NCI-H2227 (cell line): ENCODE data around the gene PTPN22.
"Not testable (repeated sequence)": the region's sequence is repeated elsewhere in the genome, so short reads cannot be mapped to it uniquely, and the experiment has no call there.

ENCODE experiments used
- DNase-seq: peaks from one replicate; lab custom pipeline; 2025; ENCODE audit not compliant: unreplicated experiment; lab: John Stamatoyannopoulos, UW

The PTPN22 gene

GRCh38 chr1:113854234-113854633 lies 17.3 kb downstream of the PTPN22 start:
- no peak for DNase-seq

GRCh38 chr1:113852694-113853093 lies 18.8 kb downstream of the PTPN22 start:
- DNase-seq, result not testable (repeated sequence)

GRCh38 chr1:113850127-113850796 lies 21.2 kb downstream of the PTPN22 start:
- no peak for DNase-seq

- no peak for DNase-seq
Measured at GRCh38 chr1:113849072-113849471, 22.4 kb downstream of the PTPN22 start.

- no peak for DNase-seq
Measured at GRCh38 chr1:113846391-113847035, 25.0 kb downstream of the PTPN22 start.

- no peak for DNase-seq
Measured at GRCh38 chr1:113836534-113836933, 35.0 kb downstream of the PTPN22 start.

- DNase-seq, result peak; percentile 60
Measured at GRCh38 chr1:113835686-113836290, 35.7 kb downstream of the PTPN22 start.

GRCh38 chr1:113834716-113835115 lies 36.8 kb downstream of the PTPN22 start:
- DNase-seq, result no peak

GRCh38 chr1:113830039-113830438 lies 41.5 kb downstream of the PTPN22 start:
- DNase-seq, result no peak

GRCh38 chr1:113821916-113822315 lies 49.6 kb downstream of the PTPN22 start:
- DNase-seq, result no peak

GRCh38 chr1:113818578-113818977 lies 52.9 kb downstream of the PTPN22 start:
- no peak for DNase-seq

- DNase-seq, result peak; percentile 41
Measured at GRCh38 chr1:113813218-113813617, 58.3 kb downstream of the PTPN22 start.

- peak; percentile 77 for DNase-seq
Measured at GRCh38 chr1:113812661-113813135, 58.8 kb downstream of the PTPN22 start.

- peak; percentile 100 for DNase-seq
Measured at GRCh38 chr1:113811888-113812660, 59.4 kb downstream of the PTPN22 start, which contains the start of gene RSBN1. Gene RSBN1 (minus strand): TSS chr1:113812476. CDS start chr1:113812412, 64 bp downstream.

GRCh38 chr1:113811156-113811887 lies 60.2 kb downstream of the PTPN22 start:
- DNase-seq, result peak; percentile 68

GRCh38 chr1:113809670-113810602 lies 61.6 kb downstream of the PTPN22 start:
- DNase-seq, result no peak

GRCh38 chr1:113808450-113809195 lies 62.9 kb downstream of the PTPN22 start:
- no peak for DNase-seq

GRCh38 chr1:113805639-113806038 lies 65.9 kb downstream of the PTPN22 start:
- no peak for DNase-seq

GRCh38 chr1:113805256-113805531 lies 66.3 kb downstream of the PTPN22 start:
- no peak for DNase-seq
